Body of pancreas (tissue), 4 donors: ENCODE measurements around the gene SUMO4. TPM values are rescaled to one million over a fixed set of nuclear protein-coding genes. Genes with fewer than 3 reads are reported as not detected.

Source experiments
- ATAC-seq: fragments of 150-250 bp; one replicate; pipeline ENCODE4 v1.9.1; 2016
- DNase-seq, 4 donors: peaks; one replicate each; pipeline ENCODE4 v3.0.0-alpha.2; 2019
- H3K27ac ChIP-seq, 4 donors: fragments of 200-600 bp; sonication (generic); 1 replicate in 3 of 4; 2 replicates in 1 of 4; pipeline versions ENCODE4 v1.5.1 to v1.6.1; 2016 to 2019; ENCODE audit warnings: mild to moderate bottlenecking in 1 of 4, mixed read lengths in 1 of 4, moderate library complexity in 1 of 4
- H3K27me3 ChIP-seq, 2 donors: fragments of 200-600 bp; sonication (generic); one replicate each; pipeline ENCODE4 v1.6.0; 2016; ENCODE audit warnings: mild to moderate bottlenecking in 1 of 2
- H3K36me3 ChIP-seq, 2 donors: fragments of 200-600 bp; sonication (generic); replicated peaks in 1 of 2; 2 replicates each; pipeline ENCODE4 v1.5.1; 2016; ENCODE audit warnings: low read depth in 2 of 2; ENCODE audit not compliant: insufficient read depth in 1 of 2
- H3K4me1 ChIP-seq: fragments of 200-600 bp; sonication (generic); one replicate; pipeline ENCODE4 v1.6.0; 2016
- H3K4me3 ChIP-seq, 2 donors: fragments of 200-600 bp; sonication (generic); 1 replicate in 1 of 2; 2 replicates in 1 of 2; pipeline ENCODE4 v1.5.1; 2016 to 2019
- H3K9me3 ChIP-seq, 3 donors: fragments of 200-600 bp; sonication (generic); 1 replicate in 2 of 3; 2 replicates in 1 of 3; pipeline ENCODE4 v1.5.1; 2016
- CTCF ChIP-seq, 7 experiments: fragments of 450-650 bp in 4 of 7; fragments of 200-600 bp in 3 of 7; sonication (generic) in 3 of 7; IDR thresholded peaks; one replicate each; pipeline ENCODE4 v1.5.1; 2016 to 2019; ENCODE audit warnings: antibody characterized with exemption in 7 of 7
- POLR2A ChIP-seq, 3 donors: fragments of 450-650 bp; IDR thresholded peaks; one replicate each; pipeline ENCODE4 v1.6.1; 2016; ENCODE audit warnings: antibody characterized with exemption in 3 of 3, mild to moderate bottlenecking in 2 of 3
- WGBS, 2 donors: methylation state at CpG; one replicate each; pipeline ENCODE4 v1.1.5; 2017; 5-methylcytosine and 5-hydroxymethylcytosine counted together
- intact Hi-C: fragments of 100-400 bp; cut with DNase I; formaldehyde crosslinking; loops from one replicate; pipeline ENCODE4 v1.15.1; 2023
- total RNA-seq, 2 donors: library from RNA; depleted of rRNA; stranded (reverse); fragments of >200 nt; gene quantifications; one replicate each; pipeline ENCODE4 v1.1.0, GENCODE V29; 2016

The SUMO4 gene
- total RNA-seq, 2 donors from 2014 or later = 1.3 TPM; not detected in 1

- Histone ChIP-seq H3K4me3 (no peak overlapping the region), H3K27me3 (no peaks in the 10 kb centered on the region), H3K9me3 (no peaks in the 10 kb centered on the region), H3K36me3 (no peaks in the 10 kb centered on the region), H3K27ac (no peak overlapping the region), H3K4me1 (peaks cover 13% of the 10 kb centered on the region)
- no peak for TF ChIP-seq CTCF (IDR thresholded peaks at IDR 0.05)
- TF ChIP-seq POLR2A (IDR thresholded peaks at IDR 0.05) = no peak
- ATAC-seq = no peak
- intact Hi-C loops = no loop called here
- 90 to 98% methylated on average over 7 of the region's 7 CpGs for WGBS, 2 donors
- DNase-seq = no peak
Observed at GRCh38 chr6:149445573-149445972, 45.5 kb downstream of the SUMO4 start.

GRCh38 chr6:149446791-149447376 is 46.8 kb downstream of the SUMO4 start:
- H3K27ac ChIP-seq = no peak overlapping the region
- peaks cover 19% of the 10 kb centered on the region for H3K4me1 ChIP-seq
- 91 to 96% methylated on average over 4 to 5 of the region's 5 CpGs for WGBS, 2 donors
- ATAC-seq (no peak), DNase-seq (no peak)
- intact Hi-C loops = no loop called here
- no peaks in the 10 kb centered on the region for H3K36me3 ChIP-seq
- TF ChIP-seq POLR2A (IDR thresholded peaks at IDR 0.05) = no peak
- TF ChIP-seq CTCF (IDR thresholded peaks at IDR 0.05) = no peak
- H3K27me3 ChIP-seq = no peaks in the 10 kb centered on the region
- no peak overlapping the region for H3K4me3 ChIP-seq
- no peaks in the 10 kb centered on the region for H3K9me3 ChIP-seq

GRCh38 chr6:149448821-149449453 is 48.9 kb downstream of the SUMO4 start:
- 88 to 92% methylated on average over 5 of the region's 5 CpGs for WGBS, 2 donors
- no peaks in the 10 kb centered on the region for H3K27me3 ChIP-seq
- no peak overlapping the region for H3K27ac ChIP-seq
- H3K9me3 ChIP-seq = no peaks in the 10 kb centered on the region
- peaks cover 32% of the 10 kb centered on the region for H3K4me1 ChIP-seq
- H3K36me3 ChIP-seq = no peaks in the 10 kb centered on the region
- TF ChIP-seq CTCF (IDR thresholded peaks at IDR 0.05) (no peak), POLR2A (IDR thresholded peaks at IDR 0.05) (no peak)
- intact Hi-C loops = no loop called here
- ATAC-seq = no peak
- DNase-seq = no peak
- H3K4me3 ChIP-seq = no peak overlapping the region

- ATAC-seq = no peak
- WGBS, 2 donors = 85 to 99% methylated on average over 9 to 14 of the region's 14 CpGs
- Histone ChIP-seq H3K9me3 (no peaks in the 10 kb centered on the region), H3K4me3 (no peak overlapping the region), H3K27ac (no peak overlapping the region), H3K27me3 (no peaks in the 10 kb centered on the region), H3K36me3 (no peaks in the 10 kb centered on the region), H3K4me1 (peaks cover 43% of the 10 kb centered on the region)
- DNase-seq = no peak
- TF ChIP-seq POLR2A (IDR thresholded peaks at IDR 0.05) = no peak
- intact Hi-C loops = no loop called here
Observed at GRCh38 chr6:149449831-149450678, 50.0 kb downstream of the SUMO4 start.

Other genes starting within 250 kb of the SUMO4 start
- 10 to 100 TPM; 25.7 to 26.2 TPM for gene TAB2, start 82.5 kb upstream of the SUMO4 start, total RNA-seq
- gene ZC3H12D, start 84.8 kb downstream of the SUMO4 start, total RNA-seq = 1 to 10 TPM in 1 of 2 donors, under 1 TPM in 1; 0.52 to 2.6 TPM
- 10 to 100 TPM; 14.5 to 24.1 TPM for gene PPIL4, start 145.8 kb downstream of the SUMO4 start, total RNA-seq
- 10 to 100 TPM; 25.7 to 33.7 TPM for gene GINM1, start 166.1 kb downstream of the SUMO4 start, total RNA-seq
- gene KATNA1, start 248.5 kb downstream of the SUMO4 start, total RNA-seq = 1 to 10 TPM; 4.3 to 8.8 TPM